GM19397 (cell line): ENCODE data around the gene FSD1L.

Experiments used
- ATAC-seq: cut with Tn5 transposase; IDR thresholded peaks from one replicate; pipeline ENCODE4 v1.9.1; 2021; ENCODE audit warnings: mild to moderate bottlenecking, moderate library complexity; ENCODE audit not compliant: unreplicated experiment

The FSD1L gene

GRCh38 chr9:105432247-105432842 lies 15.5 kb upstream of the FSD1L start:
- no peak for ATAC-seq

GRCh38 chr9:105435453-105435852 lies 12.4 kb upstream of the FSD1L start:
- ATAC-seq = no peak

GRCh38 chr9:105436783-105437182 lies 11.1 kb upstream of the FSD1L start:
- no peak for ATAC-seq

GRCh38 chr9:105437704-105438103 lies 10.1 kb upstream of the FSD1L start:
- ATAC-seq = no peak

- ATAC-seq = no peak
These were observed 9.6 kb upstream of the FSD1L start for GRCh38 chr9:105438141-105438806.

GRCh38 chr9:105439428-105439827 lies 8.4 kb upstream of the FSD1L start:
- no peak for ATAC-seq

GRCh38 chr9:105441616-105442160 lies 6.1 kb upstream of the FSD1L start:
- ATAC-seq = no peak

GRCh38 chr9:105443121-105443520 lies 4.7 kb upstream of the FSD1L start:
- no peak for ATAC-seq

- no peak for ATAC-seq
These were observed 3.7 kb upstream of the FSD1L start for GRCh38 chr9:105444130-105444529.

- ATAC-seq = no peak
These were observed 2.5 kb upstream of the FSD1L start for GRCh38 chr9:105445203-105445881.

GRCh38 chr9:105447386-105447813 lies 434 bp upstream of the FSD1L start:
- ATAC-seq = no peak

GRCh38 chr9:105449081-105449480 lies 1.2 kb downstream of the FSD1L start:
- ATAC-seq = no peak

GRCh38 chr9:105452185-105452584 lies 4.4 kb downstream of the FSD1L start:
- no peak for ATAC-seq

GRCh38 chr9:105455836-105456475 lies 8.1 kb downstream of the FSD1L start:
- no peak for ATAC-seq

GRCh38 chr9:105457560-105458294 lies 9.9 kb downstream of the FSD1L start:
- ATAC-seq = no peak

GRCh38 chr9:105458404-105458803 lies 10.6 kb downstream of the FSD1L start:
- ATAC-seq = no peak

- no peak for ATAC-seq
These were observed 11.5 kb downstream of the FSD1L start for GRCh38 chr9:105459336-105459735.

- no peak for ATAC-seq
These were observed 19.1 kb downstream of the FSD1L start for GRCh38 chr9:105466898-105467455.

GRCh38 chr9:105468875-105469274 lies 21.0 kb downstream of the FSD1L start:
- ATAC-seq = no peak

GRCh38 chr9:105473221-105473620 lies 25.4 kb downstream of the FSD1L start:
- no peak for ATAC-seq
